HL-60 (cell line): Measurements from ENCODE around the gene DGLUCY.

Experiments
- DNase-seq, 2 experiments: peaks; one replicate each; pipeline ENCODE4 v3.0.0-alpha.2; 2010 to 2020; ENCODE audit warnings: low read depth in 1 of 2, low spot score in 1 of 2
- H3K27ac ChIP-seq: fragments of 250-450 bp; sonication (Bioruptor Pico); replicated peaks from 2 replicates; pipeline ENCODE4 v1.5.1; 2020; ENCODE audit warnings: mild to moderate bottlenecking, moderate library complexity
- H3K27me3 ChIP-seq: fragments of 250-450 bp; sonication (Bioruptor Pico); 2 replicates; pipeline ENCODE4 v1.5.1; 2021; ENCODE audit warnings: mild to moderate bottlenecking, moderate library complexity; ENCODE audit not compliant: insufficient read depth, poor library complexity, severe bottlenecking
- H3K4me3 ChIP-seq: replicated peaks from 2 replicates; pipeline ENCODE4 v1.5.1; 2011; ENCODE audit warnings: mild to moderate bottlenecking, control low read depth, low read length; ENCODE audit not compliant: insufficient read depth
- GABPA ChIP-seq: IDR thresholded peaks from 2 replicates; pipeline ENCODE4 v1.6.1; 2012; ENCODE audit warnings: low read depth
- POLR2AphosphoS5 ChIP-seq: IDR thresholded peaks from 2 replicates; pipeline ENCODE4 v1.6.1; 2012; ENCODE audit warnings: low read depth
- SPI1 ChIP-seq: IDR thresholded peaks from 2 replicates; pipeline ENCODE4 v1.6.1; 2012; ENCODE audit warnings: low read depth, mild to moderate bottlenecking, borderline replicate concordance
- TF ChIP-seq, protein P1 (sequence below): IDR thresholded peaks from one replicate; pipeline ENCODE4 v1.5.1; 2011; ENCODE audit warnings: low read length, control low read depth, inconsistent platforms; ENCODE audit not compliant: insufficient read depth
- TF ChIP-seq, protein P2 (sequence below): IDR thresholded peaks from 2 replicates; pipeline ENCODE4 v1.6.1; 2012; ENCODE audit warnings: low read depth; ENCODE audit not compliant: insufficient replicate concordance

Gene DGLUCY

DNA sequence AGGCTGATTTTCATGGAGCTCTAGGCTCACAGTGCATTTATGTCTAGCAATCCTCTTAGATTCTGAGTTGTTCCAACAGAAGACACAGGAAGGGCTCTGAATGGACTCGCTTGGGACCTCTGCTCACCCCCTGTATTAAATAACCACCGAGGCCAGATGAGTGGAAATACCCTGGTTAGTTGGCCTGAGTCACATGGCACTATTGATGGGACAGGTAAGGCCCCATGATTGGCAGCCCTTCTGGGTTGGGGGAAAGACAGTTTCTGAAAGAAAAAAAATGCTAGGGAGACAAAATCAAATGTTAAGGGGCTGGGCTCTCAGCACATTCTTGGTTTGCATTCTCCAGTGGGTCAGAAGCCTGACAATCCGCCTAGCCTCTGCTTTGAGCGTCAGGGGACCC lies 14.8 kb downstream of the DGLUCY start:
- H3K27me3 ChIP-seq: no peaks in the 10 kb centered on the region

DNA sequence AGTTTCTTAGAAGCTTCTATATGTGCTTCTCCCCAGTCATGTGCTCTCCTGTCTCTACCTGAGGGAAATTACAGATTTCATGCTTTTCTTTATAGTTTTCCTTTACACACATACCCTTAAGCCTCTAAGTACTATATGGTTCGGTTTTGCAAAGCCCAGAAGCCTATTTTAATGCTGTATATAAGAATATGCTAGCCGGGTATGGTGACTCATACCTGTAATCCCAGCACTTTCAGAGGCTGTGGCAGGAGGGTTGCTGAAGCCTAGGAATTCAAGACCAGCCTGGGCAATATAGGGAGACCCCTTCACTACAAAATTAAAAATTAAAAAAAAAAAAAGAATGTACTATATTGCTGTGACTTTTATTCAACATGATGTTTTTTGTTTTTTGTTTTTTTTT lies 15.4 kb downstream of the DGLUCY start:
- no peak for DNase-seq
- no peak for TF ChIP-seq SPI1
- TF ChIP-seq, protein P1, sequence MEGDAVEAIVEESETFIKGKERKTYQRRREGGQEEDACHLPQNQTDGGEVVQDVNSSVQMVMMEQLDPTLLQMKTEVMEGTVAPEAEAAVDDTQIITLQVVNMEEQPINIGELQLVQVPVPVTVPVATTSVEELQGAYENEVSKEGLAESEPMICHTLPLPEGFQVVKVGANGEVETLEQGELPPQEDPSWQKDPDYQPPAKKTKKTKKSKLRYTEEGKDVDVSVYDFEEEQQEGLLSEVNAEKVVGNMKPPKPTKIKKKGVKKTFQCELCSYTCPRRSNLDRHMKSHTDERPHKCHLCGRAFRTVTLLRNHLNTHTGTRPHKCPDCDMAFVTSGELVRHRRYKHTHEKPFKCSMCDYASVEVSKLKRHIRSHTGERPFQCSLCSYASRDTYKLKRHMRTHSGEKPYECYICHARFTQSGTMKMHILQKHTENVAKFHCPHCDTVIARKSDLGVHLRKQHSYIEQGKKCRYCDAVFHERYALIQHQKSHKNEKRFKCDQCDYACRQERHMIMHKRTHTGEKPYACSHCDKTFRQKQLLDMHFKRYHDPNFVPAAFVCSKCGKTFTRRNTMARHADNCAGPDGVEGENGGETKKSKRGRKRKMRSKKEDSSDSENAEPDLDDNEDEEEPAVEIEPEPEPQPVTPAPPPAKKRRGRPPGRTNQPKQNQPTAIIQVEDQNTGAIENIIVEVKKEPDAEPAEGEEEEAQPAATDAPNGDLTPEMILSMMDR: no peak
- TF ChIP-seq GABPA: no peak
- TF ChIP-seq, protein P2, sequence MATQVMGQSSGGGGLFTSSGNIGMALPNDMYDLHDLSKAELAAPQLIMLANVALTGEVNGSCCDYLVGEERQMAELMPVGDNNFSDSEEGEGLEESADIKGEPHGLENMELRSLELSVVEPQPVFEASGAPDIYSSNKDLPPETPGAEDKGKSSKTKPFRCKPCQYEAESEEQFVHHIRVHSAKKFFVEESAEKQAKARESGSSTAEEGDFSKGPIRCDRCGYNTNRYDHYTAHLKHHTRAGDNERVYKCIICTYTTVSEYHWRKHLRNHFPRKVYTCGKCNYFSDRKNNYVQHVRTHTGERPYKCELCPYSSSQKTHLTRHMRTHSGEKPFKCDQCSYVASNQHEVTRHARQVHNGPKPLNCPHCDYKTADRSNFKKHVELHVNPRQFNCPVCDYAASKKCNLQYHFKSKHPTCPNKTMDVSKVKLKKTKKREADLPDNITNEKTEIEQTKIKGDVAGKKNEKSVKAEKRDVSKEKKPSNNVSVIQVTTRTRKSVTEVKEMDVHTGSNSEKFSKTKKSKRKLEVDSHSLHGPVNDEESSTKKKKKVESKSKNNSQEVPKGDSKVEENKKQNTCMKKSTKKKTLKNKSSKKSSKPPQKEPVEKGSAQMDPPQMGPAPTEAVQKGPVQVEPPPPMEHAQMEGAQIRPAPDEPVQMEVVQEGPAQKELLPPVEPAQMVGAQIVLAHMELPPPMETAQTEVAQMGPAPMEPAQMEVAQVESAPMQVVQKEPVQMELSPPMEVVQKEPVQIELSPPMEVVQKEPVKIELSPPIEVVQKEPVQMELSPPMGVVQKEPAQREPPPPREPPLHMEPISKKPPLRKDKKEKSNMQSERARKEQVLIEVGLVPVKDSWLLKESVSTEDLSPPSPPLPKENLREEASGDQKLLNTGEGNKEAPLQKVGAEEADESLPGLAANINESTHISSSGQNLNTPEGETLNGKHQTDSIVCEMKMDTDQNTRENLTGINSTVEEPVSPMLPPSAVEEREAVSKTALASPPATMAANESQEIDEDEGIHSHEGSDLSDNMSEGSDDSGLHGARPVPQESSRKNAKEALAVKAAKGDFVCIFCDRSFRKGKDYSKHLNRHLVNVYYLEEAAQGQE: no peak
- TF ChIP-seq POLR2AphosphoS5: no peak

More for the DNA sequence above, 14.8 kb downstream of the DGLUCY start:
- no peak for DNase-seq
- TF ChIP-seq GABPA: no peak
- TF ChIP-seq, protein P2: no peak
- no peak for TF ChIP-seq SPI1
- TF ChIP-seq, protein P1: no peak
- no peak for TF ChIP-seq POLR2AphosphoS5
- no peak overlapping the region for H3K27ac ChIP-seq
- H3K4me3 ChIP-seq: no peak overlapping the region

DNA sequence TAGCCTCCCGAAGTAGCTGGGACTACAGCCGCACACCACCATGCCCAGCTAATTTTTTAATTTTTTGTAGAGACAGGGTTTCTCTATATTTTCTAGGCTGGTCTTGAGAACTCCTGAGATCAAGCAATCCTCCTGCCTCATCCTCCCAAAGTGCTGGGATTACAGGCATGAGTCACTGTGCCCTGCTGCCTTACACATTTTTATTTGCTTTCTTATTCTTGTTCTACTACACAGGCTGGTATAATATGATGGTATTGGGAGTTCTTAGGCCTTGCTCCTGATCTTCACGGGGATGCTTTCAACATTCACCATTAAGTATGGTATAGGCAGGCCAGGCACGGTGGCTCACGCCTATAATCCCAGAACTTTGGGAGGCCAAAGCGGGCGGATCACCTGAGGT lies 21.2 kb downstream of the DGLUCY start:
- no peak overlapping the region for H3K4me3 ChIP-seq
- DNase-seq: no peak
- TF ChIP-seq, protein P2: no peak
- TF ChIP-seq POLR2AphosphoS5 (no peak), SPI1 (no peak), GABPA (no peak)
- TF ChIP-seq, protein P1: no peak
- no peak overlapping the region for H3K27ac ChIP-seq
- H3K27me3 ChIP-seq: no peaks in the 10 kb centered on the region

More for the DNA sequence above, 15.4 kb downstream of the DGLUCY start:
- H3K27me3 ChIP-seq: no peaks in the 10 kb centered on the region
- H3K27ac ChIP-seq: 0 out of 2 replicates have a peak overlapping the region, but pooled peaks have one; percentile 16
- no peak overlapping the region for H3K4me3 ChIP-seq
